GM13976 (cell line): ENCODE measurements around the gene PGAP6.

Source experiments
- DNase-seq: peaks from one replicate; pipeline ENCODE4 v3.0.0; 2012; ENCODE audit warnings: low spot score
- CTCF ChIP-seq: IDR thresholded peaks from 2 replicates; pipeline ENCODE4 v1.5.1; 2012; ENCODE audit warnings: borderline replicate concordance, mild to moderate bottlenecking; ENCODE audit not compliant: insufficient read depth; ENCODE audit errors: extremely low read depth, missing control alignments, control extremely low read depth
- in situ Hi-C: fragments of 300-500 bp; cut with MboI; formaldehyde crosslinking; loops from one replicate; pipeline ENCODE4 v1.12.0; 2022; ENCODE audit warnings: low sequenced_read_pairs, mixed read lengths, inconsistent platforms; ENCODE audit not compliant: unreplicated experiment

Gene PGAP6

GRCh38 chr16:410516-411178 lies 28.9 kb upstream of the PGAP6 start:
- no peak for TF ChIP-seq CTCF
- DNase-seq, result no peak
- in situ Hi-C loops, result no loop called here

- in situ Hi-C loops, result no loop called here
- no peak for DNase-seq
- TF ChIP-seq CTCF, result no peak
Measured at GRCh38 chr16:407253-407652, 25.5 kb upstream of the PGAP6 start.

- DNase-seq, result no peak
- TF ChIP-seq CTCF, result no peak
Measured at GRCh38 chr16:405548-406506, 24.0 kb upstream of the PGAP6 start.

GRCh38 chr16:404971-405486 lies 23.3 kb upstream of the PGAP6 start:
- TF ChIP-seq CTCF, result no peak
- DNase-seq, result no peak

More at GRCh38 chr16:405548-406506, 24.0 kb upstream of the PGAP6 start:
- in situ Hi-C loops, result no loop called here

GRCh38 chr16:401468-402348 lies 19.9 kb upstream of the PGAP6 start, which contains the start of gene DECR2:
DECR2 (plus strand) TSS chr16:401885; CDS start chr16:401964, 79 bp downstream.
- peak; percentile 60 for TF ChIP-seq CTCF

More at GRCh38 chr16:404971-405486, 23.3 kb upstream of the PGAP6 start:
- in situ Hi-C loops, result no loop called here

More at GRCh38 chr16:401468-402348, 19.9 kb upstream of the PGAP6 start, which contains the start of gene DECR2:
- in situ Hi-C loops, result no loop called here
- DNase-seq, result peak; percentile 100
